Panc1 (cell line): ENCODE measurements around the gene SSH2. TPM values are rescaled to one million over a fixed set of nuclear protein-coding genes. Genes with fewer than 3 reads are reported as not detected.

Source experiments
- ATAC-seq: fragments of 200-7000 bp; cut with Tn5 transposase; 2 replicates; pipeline ENCODE4 v1.9.1; 2020; ENCODE audit warnings: mild to moderate bottlenecking, moderate library complexity
- BruUV-seq: library from RNA; stranded (reverse); fragments of 400-500 nt; replicated peaks from 2 replicates; lab custom pipeline; 2021; lab: Mats Ljungman, UMichigan
- CTCF ChIA-PET: fragments of 300-600 bp; sonication (Branson Sonifier 250); formaldehyde crosslinking; loops from one replicate; lab custom pipeline; 2022; ENCODE audit warnings: antibody characterized with exemption; lab: Charles Lee
- POLR2A ChIA-PET: fragments of 300-600 bp; sonication (Branson Sonifier 250); formaldehyde crosslinking; loops from one replicate; lab custom pipeline; 2022; ENCODE audit warnings: antibody characterized with exemption; lab: Charles Lee
- DNase-seq: peaks from one replicate; pipeline ENCODE4 v3.0.0-alpha.2; 2010; ENCODE audit warnings: low read depth, low spot score
- H3K27ac ChIP-seq: 2 replicates; pipeline ENCODE4 v1.5.1; 2011; ENCODE audit warnings: mild to moderate bottlenecking, low read length, inconsistent platforms
- H3K27me3 ChIP-seq: fragments of 200-500 bp; sonication (Bioruptor generic); 2 replicates; pipeline ENCODE4 v1.6.0; 2014; ENCODE audit warnings: low read length, inconsistent platforms; ENCODE audit not compliant: control insufficient read depth, insufficient read depth
- H3K36me3 ChIP-seq: fragments of 200-500 bp; sonication (Bioruptor generic); 2 replicates; pipeline ENCODE4 v1.5.1; 2014; ENCODE audit warnings: inconsistent platforms, mild to moderate bottlenecking, low read length, moderate library complexity; ENCODE audit not compliant: control insufficient read depth, insufficient read depth
- H3K4me1 ChIP-seq: 2 replicates; pipeline ENCODE4 v1.5.1; 2011; ENCODE audit warnings: inconsistent platforms, mild to moderate bottlenecking, low read length, moderate library complexity; ENCODE audit not compliant: control insufficient read depth, insufficient read depth
- H3K4me3 ChIP-seq, 2 experiments: 2 replicates each; pipeline ENCODE4 v1.5.1; 2011 to 2012; ENCODE audit warnings: low read depth in 2 of 2, low read length in 2 of 2, mild to moderate bottlenecking in 2 of 2, inconsistent platforms in 1 of 2, moderate library complexity in 1 of 2
- H3K9me3 ChIP-seq: fragments of 200-500 bp; sonication (Bioruptor generic); 2 replicates; pipeline ENCODE4 v1.5.1; 2014; ENCODE audit warnings: low read depth, mild to moderate bottlenecking, inconsistent platforms, low read length, moderate library complexity; ENCODE audit not compliant: control insufficient read depth, insufficient read depth
- CTCF ChIP-seq: fragments of 450-650 bp; IDR thresholded peaks from 2 replicates; pipeline ENCODE4 v1.5.1; 2017; ENCODE audit warnings: mild to moderate bottlenecking
- POLR2AphosphoS5 ChIP-seq: IDR thresholded peaks from 2 replicates; pipeline ENCODE4 v1.6.1; 2012; ENCODE audit warnings: mild to moderate bottlenecking, low read depth, low read length, moderate library complexity
- SIN3A ChIP-seq: IDR thresholded peaks from 2 replicates; pipeline ENCODE4 v1.6.1; 2012; ENCODE audit warnings: low read depth, mild to moderate bottlenecking, low read length, moderate library complexity, borderline replicate concordance; ENCODE audit not compliant: insufficient read depth
- TCF7L2 ChIP-seq: IDR thresholded peaks from 2 replicates; pipeline ENCODE4 v1.6.1; 2011; ENCODE audit warnings: mild to moderate bottlenecking, low read depth, low read length, inconsistent platforms
- in situ Hi-C: cut with HindIII; loops from 2 replicates; pipeline ENCODE4 v1.10.0; 2016; ENCODE audit warnings: low sequenced_read_pairs, low pct_unique_long_range_greater_than_20kb
- intact Hi-C: fragments of 100-400 bp; cut with micrococcal nuclease; formaldehyde crosslinking; loops from one replicate; pipeline ENCODE4 v1.10.0; 2022; ENCODE audit not compliant: unreplicated experiment
- total RNA-seq: library from RNA; stranded (reverse); gene quantifications from one replicate; pipeline ENCODE4 v1.2.1, GENCODE V29; 2021; ENCODE audit not compliant: unreplicated experiment
- TF ChIP-seq, protein P1 (sequence below), 2 experiments: IDR thresholded peaks; 2 replicates each; pipeline ENCODE4 v1.6.1; 2011 to 2012; ENCODE audit warnings: low read depth in 2 of 2, control low read depth in 1 of 2, low read length in 1 of 2, mild to moderate bottlenecking in 1 of 2, moderate library complexity in 1 of 2; ENCODE audit not compliant: insufficient read depth in 1 of 2

SSH2 gene
- total RNA-seq, 1 experiment from 2014 or later = 30.6 TPM

GRCh38 chr17:29791336-29792080 lies 138.5 kb downstream of the SSH2 start:
- ATAC-seq (no peak), DNase-seq (no peak)
- intact Hi-C loops (no loop called here), in situ Hi-C loops (no loop called here)
- Histone ChIP-seq H3K27me3 (no peaks in the 10 kb centered on the region), H3K9me3 (no peaks in the 10 kb centered on the region), H3K36me3 (no peaks in the 10 kb centered on the region), H3K4me3 (no peak overlapping the region), H3K4me1 (peaks cover under 1% of the 10 kb centered on the region; the same call in 1 of the 2 replicates), H3K27ac (no peak overlapping the region)
- POLR2A ChIA-PET = interaction anchor here (0.6 kb wide), 2 partner anchors 40 to 101 kb away, joined by 5 to 8 read pairs; no protein-coding TSS in a partner anchor
- CTCF ChIA-PET = interaction anchor here (0.7 to 1.7 kb wide), 2 partner anchors 152 to 225 kb away, joined by 6 to 17 read pairs; no protein-coding TSS in a partner anchor
- no peak for TF ChIP-seq CTCF
- no peak for TF ChIP-seq POLR2AphosphoS5
- no peak for TF ChIP-seq TCF7L2
- no peak for TF ChIP-seq SIN3A
- TF ChIP-seq, protein P1, sequence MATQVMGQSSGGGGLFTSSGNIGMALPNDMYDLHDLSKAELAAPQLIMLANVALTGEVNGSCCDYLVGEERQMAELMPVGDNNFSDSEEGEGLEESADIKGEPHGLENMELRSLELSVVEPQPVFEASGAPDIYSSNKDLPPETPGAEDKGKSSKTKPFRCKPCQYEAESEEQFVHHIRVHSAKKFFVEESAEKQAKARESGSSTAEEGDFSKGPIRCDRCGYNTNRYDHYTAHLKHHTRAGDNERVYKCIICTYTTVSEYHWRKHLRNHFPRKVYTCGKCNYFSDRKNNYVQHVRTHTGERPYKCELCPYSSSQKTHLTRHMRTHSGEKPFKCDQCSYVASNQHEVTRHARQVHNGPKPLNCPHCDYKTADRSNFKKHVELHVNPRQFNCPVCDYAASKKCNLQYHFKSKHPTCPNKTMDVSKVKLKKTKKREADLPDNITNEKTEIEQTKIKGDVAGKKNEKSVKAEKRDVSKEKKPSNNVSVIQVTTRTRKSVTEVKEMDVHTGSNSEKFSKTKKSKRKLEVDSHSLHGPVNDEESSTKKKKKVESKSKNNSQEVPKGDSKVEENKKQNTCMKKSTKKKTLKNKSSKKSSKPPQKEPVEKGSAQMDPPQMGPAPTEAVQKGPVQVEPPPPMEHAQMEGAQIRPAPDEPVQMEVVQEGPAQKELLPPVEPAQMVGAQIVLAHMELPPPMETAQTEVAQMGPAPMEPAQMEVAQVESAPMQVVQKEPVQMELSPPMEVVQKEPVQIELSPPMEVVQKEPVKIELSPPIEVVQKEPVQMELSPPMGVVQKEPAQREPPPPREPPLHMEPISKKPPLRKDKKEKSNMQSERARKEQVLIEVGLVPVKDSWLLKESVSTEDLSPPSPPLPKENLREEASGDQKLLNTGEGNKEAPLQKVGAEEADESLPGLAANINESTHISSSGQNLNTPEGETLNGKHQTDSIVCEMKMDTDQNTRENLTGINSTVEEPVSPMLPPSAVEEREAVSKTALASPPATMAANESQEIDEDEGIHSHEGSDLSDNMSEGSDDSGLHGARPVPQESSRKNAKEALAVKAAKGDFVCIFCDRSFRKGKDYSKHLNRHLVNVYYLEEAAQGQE (IDR thresholded peaks at IDR 0.05; ENCODE audit: insufficient read depth in 1 of 2, low read depth in 2 of 2, low read length in 1 of 2) = no peak
- BruUV-seq = no TSS peak

- ATAC-seq (no peak), DNase-seq (no peak)
- H3K4me3 ChIP-seq = no peak overlapping the region
- in situ Hi-C loops (no loop called here), intact Hi-C loops (no loop called here)
- ChIA-PET CTCF (interaction anchor here (1.7 kb wide), 1 partner anchor 150 kb away, joined by 6 read pairs; no protein-coding TSS in a partner anchor), POLR2A (no interaction called here)
- H3K9me3 ChIP-seq = no peaks in the 10 kb centered on the region
- no peaks in the 10 kb centered on the region for H3K36me3 ChIP-seq
- H3K27ac ChIP-seq = no peak overlapping the region
- no TSS peak for BruUV-seq
- TF ChIP-seq SIN3A (no peak), TCF7L2 (no peak)
- TF ChIP-seq, protein P1 (IDR thresholded peaks at IDR 0.05; ENCODE audit: insufficient read depth in 1 of 2, low read depth in 2 of 2, low read length in 1 of 2) = no peak
- peaks cover 5% of the 10 kb centered on the region; the same call in 1 of the 2 replicates for H3K4me1 ChIP-seq
- no peaks in the 10 kb centered on the region for H3K27me3 ChIP-seq
These were observed 140.5 kb downstream of the SSH2 start for GRCh38 chr17:29789196-29790170.
